GM19025 (cell line): ENCODE results near the gene SMC4.
A peak's percentile ranks its signal among the peaks of the same experiment; 100 is the strongest.
"Not testable (repeated sequence)": the region's sequence is repeated elsewhere in the genome, so short reads cannot be mapped to it uniquely, and the experiment has no call there.

Source experiments
- ATAC-seq: cut with Tn5 transposase; IDR thresholded peaks from one replicate; pipeline ENCODE4 v1.9.1; 2021; ENCODE audit warnings: mild to moderate bottlenecking, low read depth, moderate library complexity; ENCODE audit not compliant: unreplicated experiment

SMC4 gene

GRCh38 chr3:160440687-160441086 is 41.2 kb downstream of the SMC4 start:
- ATAC-seq: no peak

- ATAC-seq: no peak
Measured at GRCh38 chr3:160444411-160444810, 45.0 kb downstream of the SMC4 start.

- no peak for ATAC-seq
Measured at GRCh38 chr3:160445854-160446253, 46.4 kb downstream of the SMC4 start.

- ATAC-seq: no peak
Measured at GRCh38 chr3:160446522-160447056, 47.1 kb downstream of the SMC4 start.

GRCh38 chr3:160447544-160447943 is 48.1 kb downstream of the SMC4 start:
- ATAC-seq: no peak

- peak; percentile 31 for ATAC-seq
Measured at GRCh38 chr3:160448845-160449635, 49.6 kb downstream of the SMC4 start.

GRCh38 chr3:160449636-160450598 is 50.5 kb downstream of the SMC4 start, which contains the start of gene TRIM59:
TRIM59 (minus strand) TSS chr3:160449786; CDS start chr3:160439183, 10,603 bp downstream.
- ATAC-seq: peak; percentile 95

GRCh38 chr3:160450846-160451245 is 51.4 kb downstream of the SMC4 start:
- no peak for ATAC-seq

GRCh38 chr3:160451602-160452001 is 52.2 kb downstream of the SMC4 start:
- ATAC-seq: no peak

GRCh38 chr3:160452251-160452650 is 52.8 kb downstream of the SMC4 start:
- not testable (repeated sequence) for ATAC-seq

GRCh38 chr3:160454995-160455394 is 55.5 kb downstream of the SMC4 start:
- ATAC-seq: no peak

- no peak for ATAC-seq
Measured at GRCh38 chr3:160455846-160456245, 56.4 kb downstream of the SMC4 start.

- ATAC-seq: no peak
Measured at GRCh38 chr3:160458151-160458550, 58.7 kb downstream of the SMC4 start.

- no peak for ATAC-seq
Measured at GRCh38 chr3:160459450-160459970, 60.1 kb downstream of the SMC4 start.

GRCh38 chr3:160460033-160460432 is 60.6 kb downstream of the SMC4 start:
- ATAC-seq: no peak

- no peak for ATAC-seq
Measured at GRCh38 chr3:160464321-160464720, 64.9 kb downstream of the SMC4 start.

GRCh38 chr3:160464971-160465370 is 65.5 kb downstream of the SMC4 start:
- ATAC-seq: no peak

GRCh38 chr3:160470181-160470580 is 70.7 kb downstream of the SMC4 start:
- ATAC-seq: no peak

- ATAC-seq: no peak
Measured at GRCh38 chr3:160471892-160472291, 72.4 kb downstream of the SMC4 start.

GRCh38 chr3:160472344-160472743 is 72.9 kb downstream of the SMC4 start:
- no peak for ATAC-seq

- ATAC-seq: no peak
Measured at GRCh38 chr3:160473221-160473620, 73.8 kb downstream of the SMC4 start.
